Liver (tissue), 9 donors: ENCODE measurements around the gene LRP3. TPM values are rescaled to one million over a fixed set of nuclear protein-coding genes. Genes with fewer than 3 reads are reported as not detected.

Experiments used
- DNase-seq: peaks from one replicate; pipeline ENCODE4 v3.0.0-alpha.2; 2017; ENCODE audit warnings: low spot score
- H3K27ac ChIP-seq, 2 donors: one replicate each; pipeline ENCODE4 v1.7.0; 2013; ENCODE audit warnings: inconsistent platforms in 2 of 2, low read length in 2 of 2, control low read depth in 1 of 2, low read depth in 1 of 2, mild to moderate bottlenecking in 1 of 2
- H3K27me3 ChIP-seq, 4 donors: one replicate each; pipeline versions ENCODE4 v1.6.1 to v1.7.0; 2013; ENCODE audit warnings: low read length in 3 of 4, inconsistent platforms in 1 of 4, mild to moderate bottlenecking in 1 of 4, moderate library complexity in 1 of 4; ENCODE audit not compliant: control insufficient read depth in 4 of 4, insufficient read depth in 4 of 4
- H3K36me3 ChIP-seq, 4 donors: one replicate each; pipeline versions ENCODE4 v1.6.1 to v1.7.0; 2013; ENCODE audit warnings: low read length in 3 of 4, mild to moderate bottlenecking in 3 of 4, low read depth in 1 of 4, moderate library complexity in 1 of 4; ENCODE audit not compliant: control insufficient read depth in 4 of 4, insufficient read depth in 3 of 4
- H3K4me1 ChIP-seq, 4 donors: one replicate each; pipeline versions ENCODE4 v1.6.1 to v1.7.0; 2013; ENCODE audit warnings: low read length in 3 of 4, mild to moderate bottlenecking in 3 of 4, moderate library complexity in 1 of 4; ENCODE audit not compliant: control insufficient read depth in 4 of 4, insufficient read depth in 4 of 4
- H3K4me3 ChIP-seq, 3 donors: one replicate each; pipeline versions ENCODE4 v1.6.1 to v1.7.0; 2013; ENCODE audit warnings: low read length in 3 of 3, control low read depth in 1 of 3, low read depth in 1 of 3, mild to moderate bottlenecking in 1 of 3
- H3K9ac ChIP-seq, 2 donors: one replicate each; pipeline ENCODE4 v1.7.0; 2013; ENCODE audit warnings: low read length in 2 of 2, mild to moderate bottlenecking in 2 of 2, moderate library complexity in 2 of 2, control low read depth in 1 of 2, low read depth in 1 of 2
- H3K9me3 ChIP-seq, 4 donors: one replicate each; pipeline versions ENCODE4 v1.6.1 to v1.7.0; 2013; ENCODE audit warnings: low read length in 3 of 4; ENCODE audit not compliant: control insufficient read depth in 4 of 4
- FOXA1 ChIP-seq: IDR thresholded peaks from 2 replicates; pipeline ENCODE4 v1.6.1; 2016; ENCODE audit warnings: antibody characterized with exemption
- FOXA2 ChIP-seq: IDR thresholded peaks from 2 replicates; pipeline ENCODE4 v1.6.1; 2016; ENCODE audit warnings: antibody characterized with exemption
- GABPA ChIP-seq, 2 donors: IDR thresholded peaks in 1 of 2; conservative IDR thresholded peaks in 1 of 2; 2 replicates each; pipeline ENCODE4 v1.6.1; 2016; ENCODE audit warnings: antibody characterized with exemption in 2 of 2, mild to moderate bottlenecking in 1 of 2, moderate library complexity in 1 of 2
- HNF4G ChIP-seq: IDR thresholded peaks from 2 replicates; pipeline ENCODE4 v1.6.1; 2016; ENCODE audit warnings: antibody characterized with exemption
- JUND ChIP-seq, 2 donors: IDR thresholded peaks; 2 replicates each; pipeline ENCODE4 v1.6.1; 2016; ENCODE audit warnings: antibody characterized with exemption in 2 of 2
- RXRA ChIP-seq, 2 donors: IDR thresholded peaks; 2 replicates each; pipeline ENCODE4 v1.6.1; 2017 to 2018; ENCODE audit warnings: antibody characterized with exemption in 2 of 2, mild to moderate bottlenecking in 1 of 2
- TAF1 ChIP-seq: conservative IDR thresholded peaks from 2 replicates; pipeline ENCODE4 v1.6.1; 2016; ENCODE audit warnings: antibody characterized with exemption, mild to moderate bottlenecking
- YY1 ChIP-seq: IDR thresholded peaks from 2 replicates; pipeline ENCODE4 v1.6.1; 2016; ENCODE audit warnings: antibody characterized with exemption, mild to moderate bottlenecking
- WGBS: extraction: QIAGEN DNeasy Blood & Tissue Kit; methylation state at CpG from one replicate; pipeline ENCODE4 v1.1.7; 2013; 5-methylcytosine and 5-hydroxymethylcytosine counted together
- polyA plus RNA-seq, 2 donors: library from polyadenylated mRNA; stranded (reverse) in 1 of 2; unstranded in 1 of 2; fragments of 200-250 nt in 1 of 2; fragments of >200 nt in 1 of 2; fragmentation: Nextera tagmentation in 1 of 2; extraction: Ambion mirVana in 1 of 2; gene quantifications; one replicate each; pipeline versions ENCODE4 v1.2.1 to v1.2.3, GENCODE V29; 2013 to 2015
- total RNA-seq, 2 donors: library from RNA; depleted of rRNA; stranded (reverse); fragments of >200 nt; gene quantifications; one replicate each; pipeline ENCODE4 v1.2.3, GENCODE V29; 2014
- TF ChIP-seq, protein P1 (sequence below): IDR thresholded peaks from 2 replicates; pipeline ENCODE4 v1.6.1; 2016; ENCODE audit warnings: antibody characterized with exemption
- TF ChIP-seq, protein P2 (sequence below): IDR thresholded peaks from 2 replicates; pipeline ENCODE4 v1.6.1; 2016; ENCODE audit warnings: antibody characterized with exemption
- TF ChIP-seq, protein P3 (sequence below): fragments of 150-350 bp; IDR thresholded peaks from 2 replicates; pipeline ENCODE4 v1.5.1; 2017; ENCODE audit warnings: improper control_type of control experiment, low read depth, low read length; ENCODE audit not compliant: missing input control
- TF ChIP-seq, protein P4 (sequence below): IDR thresholded peaks from 2 replicates; pipeline ENCODE4 v1.6.1; 2016; ENCODE audit warnings: antibody characterized with exemption, mild to moderate bottlenecking
- donor health status: healthy.
- donor health status: healthy.
- donor health status: healthy.
- donor health status: healthy.
- donor health status: healthy.

The LRP3 gene
- total and polyA plus RNA-seq, 4 donors, result 2.5 to 42.3 (median 15.4) TPM

DNA sequence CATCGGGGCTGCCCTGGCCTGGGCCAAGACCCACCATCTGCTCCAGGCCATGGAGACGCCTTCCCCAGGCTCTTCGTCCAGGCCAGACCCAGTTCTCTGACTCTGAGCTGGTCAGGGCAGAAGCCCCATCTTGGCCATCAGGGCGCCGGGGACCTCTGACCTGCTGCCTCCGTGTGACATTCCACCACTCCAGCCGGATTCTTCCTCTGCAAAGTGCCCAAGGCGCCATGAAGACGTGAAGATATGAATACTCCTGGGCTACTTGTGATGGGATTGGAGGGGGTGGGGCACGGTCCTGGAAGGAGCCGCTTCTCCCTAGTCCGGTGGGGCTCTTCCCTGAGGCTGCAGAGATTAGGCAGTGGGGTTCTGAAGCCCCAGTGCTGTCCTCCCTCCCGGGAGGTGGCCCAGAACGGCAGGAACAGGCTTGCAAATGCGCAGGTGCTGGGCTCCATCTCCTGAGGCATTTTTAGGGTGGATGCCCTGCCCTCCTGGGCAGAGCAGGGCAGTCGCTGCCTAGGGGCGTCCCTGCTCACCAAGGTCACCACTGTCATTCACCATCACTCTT is 57.5 kb downstream of the LRP3 start (continued):
- TF ChIP-seq, protein P1, sequence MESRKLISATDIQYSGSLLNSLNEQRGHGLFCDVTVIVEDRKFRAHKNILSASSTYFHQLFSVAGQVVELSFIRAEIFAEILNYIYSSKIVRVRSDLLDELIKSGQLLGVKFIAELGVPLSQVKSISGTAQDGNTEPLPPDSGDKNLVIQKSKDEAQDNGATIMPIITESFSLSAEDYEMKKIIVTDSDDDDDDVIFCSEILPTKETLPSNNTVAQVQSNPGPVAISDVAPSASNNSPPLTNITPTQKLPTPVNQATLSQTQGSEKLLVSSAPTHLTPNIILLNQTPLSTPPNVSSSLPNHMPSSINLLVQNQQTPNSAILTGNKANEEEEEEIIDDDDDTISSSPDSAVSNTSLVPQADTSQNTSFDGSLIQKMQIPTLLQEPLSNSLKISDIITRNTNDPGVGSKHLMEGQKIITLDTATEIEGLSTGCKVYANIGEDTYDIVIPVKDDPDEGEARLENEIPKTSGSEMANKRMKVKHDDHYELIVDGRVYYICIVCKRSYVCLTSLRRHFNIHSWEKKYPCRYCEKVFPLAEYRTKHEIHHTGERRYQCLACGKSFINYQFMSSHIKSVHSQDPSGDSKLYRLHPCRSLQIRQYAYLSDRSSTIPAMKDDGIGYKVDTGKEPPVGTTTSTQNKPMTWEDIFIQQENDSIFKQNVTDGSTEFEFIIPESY, result no peak

DNA sequence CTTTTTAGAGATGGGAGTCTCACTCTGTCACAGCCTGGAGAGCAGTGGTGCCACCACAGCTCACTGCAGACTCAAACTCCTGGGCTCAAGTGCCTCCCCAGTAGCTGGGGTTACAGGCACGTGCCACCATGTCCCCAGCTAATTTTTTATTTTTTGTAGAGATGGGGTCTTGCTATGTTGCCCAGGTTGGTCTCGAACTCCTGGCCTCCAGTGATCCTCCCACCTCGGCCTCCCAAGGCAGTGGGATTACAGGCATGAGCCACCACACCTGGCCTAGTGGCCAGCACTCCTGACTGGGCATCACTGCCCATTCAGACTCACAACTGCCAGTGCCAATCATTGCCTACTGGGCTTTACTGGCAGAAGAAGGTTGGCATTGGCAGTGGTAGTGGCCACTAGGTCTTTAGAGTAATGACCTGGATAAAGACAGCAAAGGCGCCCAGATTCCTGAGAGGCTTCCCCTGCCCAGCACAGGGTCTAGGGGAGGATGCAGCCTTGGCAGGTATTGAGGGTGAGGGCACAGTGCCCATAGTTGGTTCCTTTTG is 58.4 kb downstream of the LRP3 start:
- no peak overlapping the region for H3K9ac ChIP-seq
- no peak for DNase-seq
- no peaks in the 10 kb centered on the region for H3K36me3 ChIP-seq
- peaks cover 11 to 34% (median 23%) of the 10 kb centered on the region in 4 donors for H3K4me1 ChIP-seq
- TF ChIP-seq, protein P1, result no peak
- TF ChIP-seq YY1 (no peak), GABPA (IDR thresholded peaks at IDR 0.05 in 1 of 2, conservative IDR thresholded peaks at IDR 0.05 in 1 of 2) (no peak), JUND (IDR thresholded peaks at IDR 0.05) (no peak), FOXA1 (no peak), FOXA2 (no peak), TAF1 (no peak), HNF4G (no peak)
- TF ChIP-seq, protein P2, sequence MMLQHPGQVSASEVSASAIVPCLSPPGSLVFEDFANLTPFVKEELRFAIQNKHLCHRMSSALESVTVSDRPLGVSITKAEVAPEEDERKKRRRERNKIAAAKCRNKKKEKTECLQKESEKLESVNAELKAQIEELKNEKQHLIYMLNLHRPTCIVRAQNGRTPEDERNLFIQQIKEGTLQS, result no peak
- TF ChIP-seq, protein P3, sequence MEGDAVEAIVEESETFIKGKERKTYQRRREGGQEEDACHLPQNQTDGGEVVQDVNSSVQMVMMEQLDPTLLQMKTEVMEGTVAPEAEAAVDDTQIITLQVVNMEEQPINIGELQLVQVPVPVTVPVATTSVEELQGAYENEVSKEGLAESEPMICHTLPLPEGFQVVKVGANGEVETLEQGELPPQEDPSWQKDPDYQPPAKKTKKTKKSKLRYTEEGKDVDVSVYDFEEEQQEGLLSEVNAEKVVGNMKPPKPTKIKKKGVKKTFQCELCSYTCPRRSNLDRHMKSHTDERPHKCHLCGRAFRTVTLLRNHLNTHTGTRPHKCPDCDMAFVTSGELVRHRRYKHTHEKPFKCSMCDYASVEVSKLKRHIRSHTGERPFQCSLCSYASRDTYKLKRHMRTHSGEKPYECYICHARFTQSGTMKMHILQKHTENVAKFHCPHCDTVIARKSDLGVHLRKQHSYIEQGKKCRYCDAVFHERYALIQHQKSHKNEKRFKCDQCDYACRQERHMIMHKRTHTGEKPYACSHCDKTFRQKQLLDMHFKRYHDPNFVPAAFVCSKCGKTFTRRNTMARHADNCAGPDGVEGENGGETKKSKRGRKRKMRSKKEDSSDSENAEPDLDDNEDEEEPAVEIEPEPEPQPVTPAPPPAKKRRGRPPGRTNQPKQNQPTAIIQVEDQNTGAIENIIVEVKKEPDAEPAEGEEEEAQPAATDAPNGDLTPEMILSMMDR, result no peak
- 94% methylated on average over 4 of the region's 4 CpGs for WGBS
- no peak overlapping the region for H3K4me3 ChIP-seq
- H3K27ac ChIP-seq, result no peak overlapping the region
- no peaks in the 10 kb centered on the region for H3K27me3 ChIP-seq
- H3K9me3 ChIP-seq, result no peaks in the 10 kb centered on the region

DNA sequence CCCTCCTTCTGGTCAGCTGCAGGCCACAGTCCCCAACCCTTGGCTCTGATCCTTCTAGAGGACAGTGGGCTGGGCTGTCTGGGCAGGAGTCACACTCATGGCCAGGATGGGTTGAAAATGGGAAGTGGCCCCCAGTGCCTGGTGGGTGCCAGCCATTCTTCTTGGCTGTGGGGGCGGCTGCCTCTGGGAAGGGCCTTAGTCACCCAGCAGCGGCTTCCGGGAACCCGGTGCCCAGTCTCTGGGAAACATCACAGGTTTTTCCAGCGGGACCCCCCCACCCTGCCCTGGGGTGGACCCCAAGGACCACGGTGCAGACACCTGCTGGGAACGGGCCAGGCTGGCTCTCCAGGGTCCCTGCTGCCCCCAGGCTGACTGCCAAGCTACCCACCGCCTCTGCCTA is 58.8 kb downstream of the LRP3 start:
- Histone ChIP-seq H3K4me3 (no peak overlapping the region), H3K36me3 (no peaks in the 10 kb centered on the region), H3K9me3 (no peaks in the 10 kb centered on the region), H3K27me3 (no peaks in the 10 kb centered on the region), H3K27ac (no peak overlapping the region), H3K9ac (no peak overlapping the region), H3K4me1 (peaks cover 6 to 29% (median 18%) of the 10 kb centered on the region in 4 donors)
- 87% methylated on average over 8 of the region's 8 CpGs for WGBS
- TF ChIP-seq, protein P3, result no peak
- TF ChIP-seq TAF1 (no peak), RXRA (IDR thresholded peaks at IDR 0.05) (no peak), FOXA2 (no peak)
- TF ChIP-seq, protein P4, sequence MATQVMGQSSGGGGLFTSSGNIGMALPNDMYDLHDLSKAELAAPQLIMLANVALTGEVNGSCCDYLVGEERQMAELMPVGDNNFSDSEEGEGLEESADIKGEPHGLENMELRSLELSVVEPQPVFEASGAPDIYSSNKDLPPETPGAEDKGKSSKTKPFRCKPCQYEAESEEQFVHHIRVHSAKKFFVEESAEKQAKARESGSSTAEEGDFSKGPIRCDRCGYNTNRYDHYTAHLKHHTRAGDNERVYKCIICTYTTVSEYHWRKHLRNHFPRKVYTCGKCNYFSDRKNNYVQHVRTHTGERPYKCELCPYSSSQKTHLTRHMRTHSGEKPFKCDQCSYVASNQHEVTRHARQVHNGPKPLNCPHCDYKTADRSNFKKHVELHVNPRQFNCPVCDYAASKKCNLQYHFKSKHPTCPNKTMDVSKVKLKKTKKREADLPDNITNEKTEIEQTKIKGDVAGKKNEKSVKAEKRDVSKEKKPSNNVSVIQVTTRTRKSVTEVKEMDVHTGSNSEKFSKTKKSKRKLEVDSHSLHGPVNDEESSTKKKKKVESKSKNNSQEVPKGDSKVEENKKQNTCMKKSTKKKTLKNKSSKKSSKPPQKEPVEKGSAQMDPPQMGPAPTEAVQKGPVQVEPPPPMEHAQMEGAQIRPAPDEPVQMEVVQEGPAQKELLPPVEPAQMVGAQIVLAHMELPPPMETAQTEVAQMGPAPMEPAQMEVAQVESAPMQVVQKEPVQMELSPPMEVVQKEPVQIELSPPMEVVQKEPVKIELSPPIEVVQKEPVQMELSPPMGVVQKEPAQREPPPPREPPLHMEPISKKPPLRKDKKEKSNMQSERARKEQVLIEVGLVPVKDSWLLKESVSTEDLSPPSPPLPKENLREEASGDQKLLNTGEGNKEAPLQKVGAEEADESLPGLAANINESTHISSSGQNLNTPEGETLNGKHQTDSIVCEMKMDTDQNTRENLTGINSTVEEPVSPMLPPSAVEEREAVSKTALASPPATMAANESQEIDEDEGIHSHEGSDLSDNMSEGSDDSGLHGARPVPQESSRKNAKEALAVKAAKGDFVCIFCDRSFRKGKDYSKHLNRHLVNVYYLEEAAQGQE, result no peak
- no peak for DNase-seq
